HEK293 (cell line): Measurements from ENCODE around the gene MIEN1.

Source experiments
- CTCF ChIA-PET: fragments of 350-600 bp; formaldehyde crosslinking; extraction: SDS; loops from one replicate; lab custom pipeline; 2021; ENCODE audit warnings: antibody characterized with exemption; lab: Yijun Ruan, JAX
- POLR2A ChIA-PET: fragments of 300-600 bp; formaldehyde crosslinking; extraction: SDS; loops from one replicate; lab custom pipeline; 2020; ENCODE audit warnings: antibody characterized with exemption, inconsistent platforms; lab: Yijun Ruan, JAX
- H3K27ac ChIP-seq: fragments of 200-500 bp; sonication (Bioruptor generic); 2 replicates; pipeline ENCODE4 v1.5.1; 2014; ENCODE audit warnings: low read depth, low read length, control low read depth, inconsistent platforms; ENCODE audit errors: extremely low read depth
- H3K36me3 ChIP-seq, 2 experiments: fragments of 200-500 bp in 1 of 2; sonication (Bioruptor generic) in 1 of 2; 1 replicate in 1 of 2; 2 replicates in 1 of 2; pipeline ENCODE4 v1.5.1; 2014 to 2017; ENCODE audit warnings: inconsistent platforms in 2 of 2, low read length in 2 of 2; ENCODE audit not compliant: control insufficient read depth in 2 of 2, insufficient read depth in 1 of 2
- H3K4me1 ChIP-seq: fragments of 200-500 bp; sonication (Bioruptor generic); 2 replicates; pipeline ENCODE4 v1.5.1; 2014; ENCODE audit warnings: mild to moderate bottlenecking, low read length, inconsistent platforms; ENCODE audit not compliant: control insufficient read depth, insufficient read depth
- H3K4me3 ChIP-seq: 2 replicates; pipeline ENCODE4 v1.5.1; 2011; ENCODE audit warnings: low read depth, mild to moderate bottlenecking, control low read depth, low read length, moderate library complexity
- H3K9me3 ChIP-seq: fragments of 200-500 bp; sonication (Bioruptor generic); 2 replicates; pipeline ENCODE4 v1.5.1; 2014; ENCODE audit warnings: low read depth, low read length, inconsistent platforms; ENCODE audit not compliant: control insufficient read depth, insufficient read depth
- ATF2 ChIP-seq: fragments of 450-650 bp; formaldehyde crosslinking; IDR thresholded peaks from 2 replicates; pipeline ENCODE4 v1.5.1; 2016; ENCODE audit warnings: missing biosample characterization, missing genetic modification characterization, low read depth
- BCL11B ChIP-seq: fragments of 450-650 bp; formaldehyde crosslinking; IDR thresholded peaks from 2 replicates; pipeline ENCODE4 v1.5.1; 2016; ENCODE audit warnings: low read depth, missing biosample characterization, missing genetic modification characterization
- ELK4 ChIP-seq: IDR thresholded peaks from 2 replicates; pipeline ENCODE4 v1.6.1; 2011; ENCODE audit warnings: mild to moderate bottlenecking, low read depth, low read length, borderline replicate concordance
- INSM2 ChIP-seq: fragments of 450-650 bp; formaldehyde crosslinking; IDR thresholded peaks from 2 replicates; pipeline ENCODE4 v1.5.1; 2016; ENCODE audit warnings: missing biosample characterization, missing genetic modification characterization
- KLF16 ChIP-seq: fragments of 450-650 bp; formaldehyde crosslinking; IDR thresholded peaks from 2 replicates; pipeline ENCODE4 v1.5.1; 2017; ENCODE audit warnings: missing biosample characterization, missing genetic modification characterization
- PRDM2 ChIP-seq: fragments of 450-650 bp; formaldehyde crosslinking; IDR thresholded peaks from 2 replicates; pipeline ENCODE4 v1.5.1; 2016; ENCODE audit warnings: missing biosample characterization, missing genetic modification characterization, borderline replicate concordance
- TSHZ1 ChIP-seq: fragments of 450-650 bp; formaldehyde crosslinking; IDR thresholded peaks from 2 replicates; pipeline ENCODE4 v1.5.1; 2016; ENCODE audit warnings: missing biosample characterization, missing genetic modification characterization, borderline replicate concordance
- ZBTB11 ChIP-seq: fragments of 450-650 bp; formaldehyde crosslinking; conservative IDR thresholded peaks from 2 replicates; pipeline ENCODE4 v1.5.1; 2016; ENCODE audit warnings: low read depth, missing biosample characterization, missing genetic modification characterization
- ZBTB17 ChIP-seq: fragments of 450-650 bp; formaldehyde crosslinking; IDR thresholded peaks from 2 replicates; pipeline ENCODE4 v1.5.1; 2016; ENCODE audit warnings: missing biosample characterization, missing genetic modification characterization
- ZNF140 ChIP-seq: fragments of 450-650 bp; formaldehyde crosslinking; IDR thresholded peaks from 2 replicates; pipeline ENCODE4 v1.5.1; 2016; ENCODE audit warnings: missing biosample characterization, missing genetic modification characterization
- ZNF449 ChIP-seq: fragments of 450-650 bp; formaldehyde crosslinking; IDR thresholded peaks from 2 replicates; pipeline ENCODE4 v1.5.1; 2017; ENCODE audit warnings: missing biosample characterization, mild to moderate bottlenecking, missing genetic modification characterization, moderate library complexity
- ZNF488 ChIP-seq: fragments of 450-650 bp; formaldehyde crosslinking; IDR thresholded peaks from 2 replicates; pipeline ENCODE4 v1.5.1; 2016; ENCODE audit warnings: missing biosample characterization, missing genetic modification characterization
- ZNF621 ChIP-seq: fragments of 450-650 bp; formaldehyde crosslinking; IDR thresholded peaks from 2 replicates; pipeline ENCODE4 v1.5.1; 2017; ENCODE audit warnings: missing biosample characterization, missing genetic modification characterization
- ZNF660 ChIP-seq: fragments of 450-650 bp; IDR thresholded peaks from 2 replicates; pipeline ENCODE4 v1.5.1; 2018; ENCODE audit warnings: missing biosample characterization, mild to moderate bottlenecking, missing genetic modification characterization
- ZNF768 ChIP-seq: fragments of 450-650 bp; formaldehyde crosslinking; IDR thresholded peaks from 2 replicates; pipeline ENCODE4 v1.5.1; 2018; ENCODE audit warnings: missing biosample characterization, mild to moderate bottlenecking, missing genetic modification characterization

The MIEN1 gene

GRCh38 chr17:39706921-39707337, 23.4 kb downstream of the MIEN1 start (continued):
- TF ChIP-seq TSHZ1 (tag by site-specific recombination) (no peak), PRDM2 (no peak), KLF16 (tag by site-specific recombination) (no peak), ZBTB11 (no peak), ELK4 (no peak), BCL11B (tag by site-specific recombination) (no peak), ZBTB17 (tag by site-specific recombination) (no peak), ZNF488 (no peak)

- Histone ChIP-seq H3K27ac (no peak overlapping the region), H3K36me3 (peaks cover 7 to 63% of the 10 kb centered on the region in 2 experiments), H3K4me1 (0 out of 2 replicates have a peak, but pooled peaks cover 4% of the 10 kb centered on the region)
- CTCF ChIA-PET: interaction anchor here (0.7 kb wide), 1 partner anchor 85 kb away, joined by 3 read pairs; no protein-coding TSS in a partner anchor
- TF ChIP-seq INSM2 (tag by site-specific recombination) (no peak), ATF2 (tag by site-specific recombination) (no peak), ZNF660 (no peak), ZNF140 (no peak), ZNF449 (tag by site-specific recombination) (no peak), ZNF768 (tag by site-specific recombination) (no peak), ZNF621 (tag by site-specific recombination) (no peak)
- TF ChIP-seq, all 188 proteins: peak for 0
- H3K4me3 ChIP-seq: no peak overlapping the region
- H3K9me3 ChIP-seq: no peaks in the 10 kb centered on the region
- POLR2A ChIA-PET: no interaction called here
These were observed 23.9 kb downstream of the MIEN1 start for GRCh38 chr17:39706383-39706782.
